NCI-H1694 (cell line): ENCODE results near the gene GFI1B.
"Not testable (repeated sequence)": the region's sequence is repeated elsewhere in the genome, so short reads cannot be mapped to it uniquely, and the experiment has no call there.

Experiments used
- DNase-seq: peaks from one replicate; lab custom pipeline; 2025; lab: John Stamatoyannopoulos, UW

Gene GFI1B

GRCh38 chr9:132991351-132992300 is 13.1 kb downstream of the GFI1B start:
- no peak for DNase-seq

GRCh38 chr9:132993511-132993939 is 15.0 kb downstream of the GFI1B start:
- no peak for DNase-seq

GRCh38 chr9:132994410-132995120 is 16.1 kb downstream of the GFI1B start:
- no peak for DNase-seq

GRCh38 chr9:132995121-132995420 is 16.6 kb downstream of the GFI1B start:
- DNase-seq = no peak

- DNase-seq = no peak
These were observed 17.4 kb downstream of the GFI1B start for GRCh38 chr9:132995879-132996278.

GRCh38 chr9:132996526-132996925 is 18.0 kb downstream of the GFI1B start:
- no peak for DNase-seq

GRCh38 chr9:132997591-132997990 is 19.1 kb downstream of the GFI1B start:
- no peak for DNase-seq

GRCh38 chr9:132998221-132998620 is 19.7 kb downstream of the GFI1B start:
- DNase-seq = not testable (repeated sequence)

- no peak for DNase-seq
These were observed 20.5 kb downstream of the GFI1B start for GRCh38 chr9:132998831-132999635.

- DNase-seq = no peak
These were observed 23.9 kb downstream of the GFI1B start for GRCh38 chr9:133002147-133003070.

GRCh38 chr9:133003071-133003461 is 24.6 kb downstream of the GFI1B start:
- no peak for DNase-seq

GRCh38 chr9:133003671-133004090 is 25.2 kb downstream of the GFI1B start:
- no peak for DNase-seq

- no peak for DNase-seq
These were observed 25.9 kb downstream of the GFI1B start for GRCh38 chr9:133004091-133004998.

- no peak for DNase-seq
These were observed 26.7 kb downstream of the GFI1B start for GRCh38 chr9:133004999-133005760.

GRCh38 chr9:133005957-133006356 is 27.5 kb downstream of the GFI1B start:
- no peak for DNase-seq

GRCh38 chr9:133006731-133007352 is 28.3 kb downstream of the GFI1B start:
- no peak for DNase-seq

- DNase-seq = no peak
These were observed 29.9 kb downstream of the GFI1B start for GRCh38 chr9:133008406-133008805.

- DNase-seq = no peak
These were observed 30.3 kb downstream of the GFI1B start for GRCh38 chr9:133008824-133009223.
